MV-4-11 (cell line): Measurements from ENCODE around the gene AAMP.
"Not testable (repeated sequence)": the region's sequence is repeated elsewhere in the genome, so short reads cannot be mapped to it uniquely, and the experiment has no call there.

ENCODE experiments used
- DNase-seq: peaks from one replicate; lab custom pipeline; 2025; lab: John Stamatoyannopoulos, UW

Gene AAMP

GRCh38 chr2:218274586-218274985 lies 4.6 kb upstream of the AAMP start:
- DNase-seq = no peak

DNA sequence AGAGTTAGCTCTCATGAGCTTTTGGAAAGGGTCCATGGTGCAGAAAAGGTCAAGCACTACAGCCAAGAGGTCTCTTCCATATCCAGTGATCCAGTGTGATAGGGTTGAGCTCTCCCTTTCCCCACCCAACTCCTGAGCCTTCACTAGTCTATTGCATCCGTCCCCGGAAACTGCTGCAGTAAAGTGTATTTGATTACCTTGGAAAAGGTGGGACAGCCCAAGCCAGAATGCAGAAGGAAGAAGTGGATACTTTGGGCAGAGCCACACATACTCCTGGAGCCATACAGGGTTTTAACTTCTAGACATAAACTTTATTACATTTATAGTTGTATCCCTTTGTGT lies 3.9 kb upstream of the AAMP start:
- no peak for DNase-seq

DNA sequence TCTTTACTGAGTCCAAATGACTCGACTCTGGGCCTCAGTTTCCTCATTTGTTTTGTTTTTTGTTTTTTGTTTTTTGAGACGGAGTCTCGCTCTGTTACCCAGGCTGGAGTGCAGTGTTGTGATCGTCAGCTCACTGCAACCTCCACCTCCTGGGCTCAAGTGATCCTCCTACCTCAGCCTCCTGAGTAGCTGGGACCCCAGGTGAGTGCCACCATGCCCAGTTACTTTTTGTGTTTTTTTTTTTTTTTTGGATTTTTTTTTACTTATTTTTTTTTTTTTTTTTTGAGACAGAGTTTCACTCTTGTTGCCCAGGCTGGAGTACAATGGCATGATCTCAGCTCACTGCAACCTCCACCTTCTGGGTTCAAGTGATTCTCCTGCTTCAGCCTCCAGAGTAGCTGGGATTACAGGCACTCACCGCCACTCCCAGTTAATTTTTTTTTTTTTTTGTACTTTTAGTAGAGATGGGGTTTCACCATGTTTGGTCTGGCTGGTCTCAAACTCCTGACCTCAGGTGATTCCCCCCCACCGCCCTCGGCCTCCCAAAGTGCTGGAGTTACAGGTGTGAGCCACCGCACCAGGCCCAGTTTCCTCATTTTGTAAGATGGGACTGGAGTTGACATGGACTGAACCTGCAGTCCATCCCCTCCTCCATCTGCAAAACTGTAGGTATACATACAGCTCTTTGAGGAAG lies 3.4 kb upstream of the AAMP start:
- DNase-seq = not testable (repeated sequence)

GRCh38 chr2:218272531-218273212 lies 2.7 kb upstream of the AAMP start:
- DNase-seq = peak; percentile 68

GRCh38 chr2:218271865-218272530 lies 2.1 kb upstream of the AAMP start:
- DNase-seq = no peak

DNA sequence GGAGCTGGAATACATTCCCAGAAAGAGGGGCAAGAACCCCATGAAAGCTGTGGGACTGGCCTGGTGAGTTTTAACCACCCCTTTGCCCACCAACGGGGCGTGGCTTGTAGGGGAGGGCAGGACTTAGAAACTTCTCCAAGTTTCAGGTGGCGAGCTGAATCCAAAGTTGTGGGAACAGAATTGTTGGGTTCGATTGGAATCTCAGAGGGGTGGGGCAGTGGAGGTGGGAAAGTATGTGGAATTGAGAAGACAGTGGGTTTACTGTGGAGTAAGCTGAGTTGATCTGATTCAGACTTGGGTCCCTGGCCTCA lies 1.5 kb upstream of the AAMP start:
- no peak for DNase-seq

GRCh38 chr2:218270721-218271486 lies 967 bp upstream of the AAMP start:
- DNase-seq = no peak

DNA sequence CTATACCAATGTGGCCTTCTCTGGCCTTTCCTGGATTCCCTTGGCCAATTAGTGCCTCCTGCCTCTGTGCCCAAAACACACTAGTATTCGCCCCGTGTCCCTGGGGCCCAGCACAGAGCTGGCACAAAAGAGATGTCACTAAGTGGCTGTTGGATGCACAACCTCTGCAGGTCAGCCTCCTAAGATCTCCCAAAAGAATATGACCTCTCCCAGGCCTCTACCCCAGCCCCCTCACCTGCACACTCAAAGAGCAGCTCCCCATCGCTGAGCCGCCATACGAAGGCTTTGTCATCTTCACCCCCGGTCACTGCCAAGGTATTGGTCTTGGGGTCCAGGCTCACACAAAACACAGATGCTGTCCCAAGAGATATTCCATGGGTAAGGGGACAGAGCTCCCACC lies 2.7 kb downstream of the AAMP start:
- DNase-seq = no peak

GRCh38 chr2:218266316-218266979 lies 3.5 kb downstream of the AAMP start:
- DNase-seq = no peak

- no peak for DNase-seq
These were observed 4.3 kb downstream of the AAMP start for GRCh38 chr2:218265626-218266025.

DNA sequence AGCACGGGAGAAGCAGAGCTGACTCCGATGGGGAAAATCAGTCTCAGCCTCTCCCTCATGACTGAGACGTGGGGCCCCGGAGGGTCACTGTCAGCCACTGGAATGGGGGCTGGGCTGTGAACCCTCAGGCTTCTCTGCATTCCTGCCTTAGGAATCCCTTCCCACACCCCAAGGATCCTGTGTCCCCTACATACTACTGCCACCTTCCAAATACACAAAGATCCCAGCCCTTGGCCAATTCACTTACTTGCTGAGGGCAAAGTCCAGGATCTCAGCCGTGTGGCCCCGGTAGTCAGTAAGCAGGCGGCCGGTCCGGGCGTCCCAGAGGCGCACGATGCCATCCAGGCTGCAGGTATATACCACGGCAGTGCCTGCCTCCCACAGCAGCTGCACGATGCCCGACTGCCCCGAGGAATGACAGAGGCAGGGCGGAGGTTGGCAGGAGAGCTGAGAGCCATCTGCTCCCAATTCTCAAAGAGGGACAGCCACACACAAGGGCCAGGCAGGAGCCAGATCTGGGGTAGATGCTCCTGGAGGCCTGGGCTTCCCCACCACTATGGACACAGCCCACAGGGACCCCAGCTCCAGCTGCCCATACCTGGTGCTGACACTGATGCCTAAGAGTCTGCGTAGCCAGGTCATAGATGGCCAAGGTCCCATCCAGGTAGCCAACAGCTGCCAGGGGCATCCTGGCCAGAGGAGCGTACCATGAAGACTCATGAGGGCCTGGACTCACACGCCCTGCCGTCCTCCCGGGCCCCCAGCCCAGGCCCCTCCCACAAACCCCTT lies 5.0 kb downstream of the AAMP start:
- no peak for DNase-seq

GRCh38 chr2:218263817-218264641 lies 5.9 kb downstream of the AAMP start:
- peak; percentile 6 for DNase-seq

GRCh38 chr2:218262631-218263586 lies 7.0 kb downstream of the AAMP start:
- DNase-seq = no peak

DNA sequence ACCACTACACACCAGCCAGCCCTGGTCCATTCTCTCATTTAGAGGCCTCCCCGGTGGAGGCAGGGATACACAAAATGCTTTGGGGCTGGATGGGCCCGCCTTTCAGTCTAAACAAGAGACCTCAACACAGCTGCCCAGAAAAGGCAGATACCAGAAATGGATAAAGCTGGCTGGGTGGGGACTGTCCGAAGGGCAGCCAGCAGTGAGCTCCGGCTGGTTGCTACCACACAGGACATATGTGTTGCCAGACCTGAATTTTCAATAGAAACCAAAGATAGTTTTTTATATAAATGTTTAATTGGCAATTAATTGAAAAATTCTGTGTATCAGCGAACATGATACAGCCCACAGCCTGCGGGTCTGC lies 7.7 kb downstream of the AAMP start:
- no peak for DNase-seq

GRCh38 chr2:218261423-218262236 lies 8.3 kb downstream of the AAMP start:
- DNase-seq = peak; percentile 80

- DNase-seq = no peak
These were observed 9.1 kb downstream of the AAMP start, which contains the start of gene GPBAR1 for GRCh38 chr2:218260742-218261422. GPBAR1 (plus strand) TSS chr2:218261015; CDS start chr2:218262725, 1,710 bp downstream.

DNA sequence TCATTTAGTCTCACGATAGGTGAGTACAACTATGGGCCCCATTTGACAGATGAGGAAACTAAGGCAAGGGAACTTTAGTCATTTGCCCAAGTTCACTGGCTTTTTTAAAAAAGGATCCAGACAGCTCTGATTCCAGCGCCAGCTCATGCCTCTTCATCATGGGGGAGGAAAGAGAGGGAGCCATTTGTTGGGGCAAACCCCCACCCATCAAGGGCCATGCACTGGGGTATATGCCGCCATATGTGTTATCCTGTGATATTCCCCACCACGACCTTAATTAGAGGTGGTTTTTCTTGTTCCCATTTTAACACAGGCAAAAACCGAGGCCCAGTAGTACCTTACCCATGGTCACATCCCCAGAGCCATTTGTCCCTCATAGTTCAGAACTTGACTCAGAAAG lies 9.8 kb downstream of the AAMP start:
- DNase-seq = no peak
